CD4-positive, alpha-beta memory T cell (primary cell): ENCODE results near the gene FZR1. TPM values are rescaled to one million over a fixed set of nuclear protein-coding genes. Genes with fewer than 3 reads are reported as not detected.
"Not testable (repeated sequence)": the region's sequence is repeated elsewhere in the genome, so short reads cannot be mapped to it uniquely, and the experiment has no call there.

Source experiments
- CTCF ChIA-PET: fragments of 350-600 bp; sonication (Branson Sonifier 250); formaldehyde crosslinking; loops from one replicate; lab custom pipeline; 2021; ENCODE audit warnings: inconsistent platforms; ENCODE audit not compliant: partially characterized antibody; lab: Charles Lee
- POLR2A ChIA-PET: fragments of 350-600 bp; sonication (Branson Sonifier 250); formaldehyde crosslinking; loops from one replicate; lab custom pipeline; 2021; ENCODE audit not compliant: partially characterized antibody; lab: Charles Lee
- DNase-seq, 5 donors: peaks; one replicate each; pipeline versions ENCODE4 v3.0.0 to v3.0.0-alpha.2; 2020 to 2022; ENCODE audit warnings: mixed read lengths in 1 of 5
- H3K27ac ChIP-seq: one replicate; pipeline ENCODE4 v1.7.0; 2013; ENCODE audit warnings: low read depth, low read length
- H3K27me3 ChIP-seq: 2 replicates; pipeline ENCODE4 v1.7.0; 2013; ENCODE audit warnings: mild to moderate bottlenecking, low read length, moderate library complexity; ENCODE audit not compliant: insufficient read depth
- H3K36me3 ChIP-seq: 2 replicates; pipeline ENCODE4 v1.7.0; 2013; ENCODE audit warnings: mild to moderate bottlenecking, low read length, moderate library complexity; ENCODE audit not compliant: insufficient read depth
- H3K4me1 ChIP-seq: 2 replicates; pipeline ENCODE4 v1.7.0; 2013; ENCODE audit warnings: mild to moderate bottlenecking, low read length, moderate library complexity; ENCODE audit not compliant: insufficient read depth
- H3K4me3 ChIP-seq, 2 donors: one replicate each; pipeline ENCODE4 v1.7.0; 2013; ENCODE audit warnings: low read length in 2 of 2, mild to moderate bottlenecking in 1 of 2
- H3K9me3 ChIP-seq, 2 donors: one replicate each; pipeline ENCODE4 v1.7.0; 2013; ENCODE audit warnings: low read length in 2 of 2, control low read depth in 1 of 2; ENCODE audit not compliant: control insufficient read depth in 1 of 2
- H3K27ac Mint-ChIP-seq, 7 donors: one replicate each; pipeline ENCODE4 v1.8.0; 2020 to 2021; ENCODE audit warnings: mixed read lengths in 7 of 7, mild to moderate bottlenecking in 6 of 7, inconsistent platforms in 3 of 7, moderate library complexity in 3 of 7
- H3K27me3 Mint-ChIP-seq, 2 donors: one replicate each; pipeline ENCODE4 v1.8.0; 2020 to 2021; ENCODE audit warnings: mixed read lengths in 2 of 2
- H3K36me3 Mint-ChIP-seq, 2 donors: one replicate each; pipeline ENCODE4 v1.8.0; 2020 to 2021; ENCODE audit warnings: mixed read lengths in 2 of 2, inconsistent platforms in 1 of 2, mild to moderate bottlenecking in 1 of 2
- H3K4me1 Mint-ChIP-seq, 4 donors: one replicate each; pipeline ENCODE4 v1.8.0; 2020 to 2021; ENCODE audit warnings: mixed read lengths in 4 of 4, mild to moderate bottlenecking in 1 of 4
- H3K4me3 Mint-ChIP-seq, 8 donors: one replicate each; pipeline ENCODE4 v1.8.0; 2020 to 2021; ENCODE audit warnings: mixed read lengths in 8 of 8, mild to moderate bottlenecking in 7 of 8, moderate library complexity in 6 of 8, inconsistent platforms in 3 of 8
- H3K9me3 Mint-ChIP-seq, 8 donors: one replicate each; pipeline ENCODE4 v1.8.0; 2020 to 2021; ENCODE audit warnings: mixed read lengths in 8 of 8, mild to moderate bottlenecking in 5 of 8, inconsistent platforms in 3 of 8, moderate library complexity in 1 of 8
- intact Hi-C: fragments of 100-400 bp; cut with micrococcal nuclease; formaldehyde crosslinking; loops from one replicate; pipeline ENCODE4 v1.15.1; 2023
- polyA plus RNA-seq, 2 donors: library from polyadenylated mRNA; unstranded; fragments of 300-500 nt; fragmentation: Illumina TruSeq; gene quantifications; one replicate each; pipeline ENCODE4 v1.2.3, GENCODE V29; 2021
- total RNA-seq, 2 experiments: library from RNA; stranded (reverse); gene quantifications; one replicate each; pipeline ENCODE4 v1.2.3, GENCODE V29; 2021

FZR1 gene
- total and polyA plus RNA-seq, 4 experiments from 2014 or later = 7.1 to 73.7 (median 44.7) TPM

GRCh38 chr19:3528080-3528479 lies 22.0 kb downstream of the FZR1 start:
- Mint-ChIP-seq H3K36me3 (peaks cover 8 to 20% of the 10 kb centered on the region in 2 donors), H3K4me3 (no peak overlapping the region), H3K27me3 (no peaks in the 10 kb centered on the region), H3K9me3 (no peaks in the 10 kb centered on the region), H3K4me1 (peaks cover 0 to 1% (median 0%) of the 10 kb centered on the region in 4 donors), H3K27ac (no peak overlapping the region)
- H3K4me1 ChIP-seq = no peaks in the 10 kb centered on the region
- intact Hi-C loops = no loop called here
- no peak overlapping the region for H3K4me3 ChIP-seq
- ChIA-PET CTCF (no interaction called here), POLR2A (interaction anchor here (2.1 kb wide), 1 partner anchor 29 kb away, joined by 8 read pairs; the partner anchor contains the start of gene MFSD12)
- H3K9me3 ChIP-seq = no peaks in the 10 kb centered on the region
- H3K27me3 ChIP-seq = no peaks in the 10 kb centered on the region
- H3K27ac ChIP-seq = no peak overlapping the region
- DNase-seq = no peak
- peaks cover 54% of the 10 kb centered on the region for H3K36me3 ChIP-seq

DNA sequence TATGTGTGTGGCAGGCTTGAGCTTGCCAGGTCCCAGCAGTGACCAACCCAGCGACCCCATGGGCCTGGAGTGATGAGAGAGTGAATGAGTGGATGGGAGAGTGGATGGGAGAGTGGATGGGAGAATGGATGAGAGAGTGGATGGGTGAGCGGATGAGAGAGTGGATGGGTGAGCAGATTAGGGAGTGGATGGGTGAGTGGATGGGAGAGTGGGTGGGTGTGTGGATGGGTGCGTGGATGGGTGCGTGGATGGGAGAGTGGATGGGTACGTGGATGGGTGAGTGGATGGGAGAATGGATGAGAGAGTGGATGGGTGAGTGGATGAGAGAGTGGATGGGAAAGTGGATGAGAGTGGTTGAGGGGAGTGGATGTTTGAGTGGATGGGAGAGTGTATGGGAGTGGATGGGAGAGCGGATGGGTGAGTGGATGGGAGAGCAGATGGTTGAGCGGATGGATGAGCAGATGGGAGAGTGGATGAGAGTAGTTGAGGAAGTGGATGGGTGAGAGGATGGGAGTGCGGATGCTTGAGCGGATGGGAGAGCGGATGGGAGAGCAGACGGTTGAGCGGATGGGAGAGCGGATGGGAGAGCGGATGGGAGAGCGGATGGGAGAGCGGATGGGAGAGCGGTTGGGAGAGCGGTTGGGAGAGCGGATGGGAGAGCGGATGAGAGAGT lies 22.6 kb downstream of the FZR1 start:
- Histone ChIP-seq H3K4me1 (no peaks in the 10 kb centered on the region), H3K36me3 (peaks cover 54% of the 10 kb centered on the region), H3K9me3 (no peaks in the 10 kb centered on the region), H3K4me3 (no peak overlapping the region), H3K27ac (no peak overlapping the region), H3K27me3 (no peaks in the 10 kb centered on the region)
- Mint-ChIP-seq H3K9me3 (no peaks in the 10 kb centered on the region), H3K4me1 (peaks cover 0 to 1% (median 0%) of the 10 kb centered on the region in 4 donors), H3K36me3 (peaks cover 10 to 25% of the 10 kb centered on the region in 2 donors), H3K27me3 (no peaks in the 10 kb centered on the region), H3K4me3 (no peak overlapping the region), H3K27ac (no peak overlapping the region)
- intact Hi-C loops = no loop called here
- ChIA-PET POLR2A (no interaction called here), CTCF (no interaction called here)
- DNase-seq = no peak

GRCh38 chr19:3529299-3529698 lies 23.2 kb downstream of the FZR1 start:
- H3K27ac ChIP-seq, DNase-seq, POLR2A ChIA-PET, H3K4me3 Mint-ChIP-seq, H3K4me1 ChIP-seq, H3K4me3 ChIP-seq, H3K27ac Mint-ChIP-seq, CTCF ChIA-PET, H3K9me3 Mint-ChIP-seq, intact Hi-C loops, H3K27me3 Mint-ChIP-seq, H3K27me3 ChIP-seq, H3K4me1 Mint-ChIP-seq, H3K9me3 ChIP-seq: not testable (repeated sequence)
- H3K36me3 ChIP-seq = peaks cover 51% of the 10 kb centered on the region
- peaks cover 7 to 22% of the 10 kb centered on the region in 2 donors for H3K36me3 Mint-ChIP-seq

GRCh38 chr19:3530389-3530788 lies 24.3 kb downstream of the FZR1 start:
- ChIA-PET POLR2A (no interaction called here), CTCF (no interaction called here)
- Mint-ChIP-seq H3K27ac (no peak overlapping the region), H3K4me1 (peaks cover 0 to 1% (median 0%) of the 10 kb centered on the region in 4 donors), H3K9me3 (no peaks in the 10 kb centered on the region), H3K36me3 (peaks cover 7 to 27% of the 10 kb centered on the region in 2 donors), H3K4me3 (no peak overlapping the region), H3K27me3 (no peaks in the 10 kb centered on the region)
- H3K27ac ChIP-seq = no peak overlapping the region
- peaks cover 56% of the 10 kb centered on the region for H3K36me3 ChIP-seq
- H3K4me3 ChIP-seq = no peak overlapping the region
- intact Hi-C loops = no loop called here
- no peak for DNase-seq
- H3K9me3 ChIP-seq = no peaks in the 10 kb centered on the region
- H3K4me1 ChIP-seq = no peaks in the 10 kb centered on the region
- no peaks in the 10 kb centered on the region for H3K27me3 ChIP-seq

- Mint-ChIP-seq H3K36me3 (peaks cover 10 to 29% of the 10 kb centered on the region in 2 donors), H3K27me3 (no peaks in the 10 kb centered on the region), H3K4me1 (peaks cover 0 to 1% (median 0%) of the 10 kb centered on the region in 4 donors), H3K4me3 (no peak overlapping the region), H3K27ac (no peak overlapping the region), H3K9me3 (no peaks in the 10 kb centered on the region)
- Histone ChIP-seq H3K36me3 (peaks cover 51% of the 10 kb centered on the region), H3K9me3 (no peaks in the 10 kb centered on the region), H3K4me3 (no peak overlapping the region), H3K4me1 (no peaks in the 10 kb centered on the region), H3K27me3 (no peaks in the 10 kb centered on the region), H3K27ac (no peak overlapping the region)
- no peak for DNase-seq
- ChIA-PET POLR2A (no interaction called here), CTCF (no interaction called here)
- intact Hi-C loops = no loop called here
These were observed 25.6 kb downstream of the FZR1 start for GRCh38 chr19:3531716-3532115.

DNA sequence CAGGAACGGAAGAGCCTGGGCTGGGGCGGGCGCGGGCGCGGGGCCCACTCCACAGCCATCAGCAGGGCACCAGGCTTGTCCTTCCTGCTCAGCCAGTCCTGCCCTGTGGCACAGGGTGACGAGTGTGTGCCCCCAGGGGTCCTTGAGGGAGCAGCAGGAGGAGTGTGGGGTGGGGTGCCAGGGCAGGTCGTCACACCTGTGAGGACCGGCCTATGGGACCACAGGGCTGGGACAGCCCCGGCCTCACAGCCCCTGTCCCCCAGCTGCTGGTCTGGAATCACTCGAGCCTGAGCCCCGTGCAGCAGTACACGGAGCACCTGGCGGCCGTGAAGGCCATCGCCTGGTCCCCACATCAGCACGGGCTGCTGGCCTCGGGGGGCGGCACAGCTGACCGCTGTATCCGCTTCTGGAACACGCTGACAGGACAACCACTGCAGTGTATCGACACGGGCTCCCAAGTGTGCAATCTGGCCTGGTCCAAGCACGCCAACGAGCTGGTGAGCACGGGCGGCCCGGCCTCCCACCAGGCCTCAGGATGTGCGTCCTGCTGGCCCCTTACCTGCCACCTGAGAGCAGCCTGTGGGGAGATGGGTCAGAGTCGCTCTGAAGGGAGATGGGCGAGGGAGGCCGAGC lies 26.2 kb downstream of the FZR1 start:
- intact Hi-C loops = no loop called here
- Mint-ChIP-seq H3K9me3 (no peaks in the 10 kb centered on the region), H3K27ac (no peak overlapping the region), H3K4me3 (no peak overlapping the region), H3K36me3 (peaks cover 10 to 25% of the 10 kb centered on the region in 2 donors), H3K27me3 (no peaks in the 10 kb centered on the region), H3K4me1 (peaks cover 0 to 1% (median 0%) of the 10 kb centered on the region in 4 donors)
- H3K4me1 ChIP-seq = no peaks in the 10 kb centered on the region
- H3K4me3 ChIP-seq = no peak overlapping the region
- H3K27me3 ChIP-seq = no peaks in the 10 kb centered on the region
- H3K36me3 ChIP-seq = peaks cover 48% of the 10 kb centered on the region
- H3K9me3 ChIP-seq = no peaks in the 10 kb centered on the region
- ChIA-PET POLR2A (no interaction called here), CTCF (no interaction called here)
- no peak for DNase-seq
- no peak overlapping the region for H3K27ac ChIP-seq

DNA sequence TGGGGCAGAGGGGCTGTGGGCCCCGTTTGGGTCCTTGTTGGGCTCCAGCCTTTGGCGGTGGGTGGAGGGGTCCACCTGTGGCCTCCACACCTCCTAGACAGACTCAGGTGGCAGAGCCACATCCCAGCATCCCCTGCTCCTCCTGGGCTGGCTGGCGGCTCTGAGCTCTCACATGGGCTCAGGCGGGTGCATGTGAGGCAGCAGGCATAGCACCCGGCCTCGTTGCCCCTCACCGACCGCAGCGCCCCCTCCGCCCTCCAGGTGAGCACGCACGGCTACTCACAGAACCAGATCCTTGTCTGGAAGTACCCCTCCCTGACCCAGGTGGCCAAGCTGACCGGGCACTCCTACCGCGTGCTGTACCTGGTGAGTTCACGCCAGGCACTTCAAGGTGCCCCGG lies 26.9 kb downstream of the FZR1 start:
- H3K36me3 ChIP-seq = peaks cover 44% of the 10 kb centered on the region
- no peaks in the 10 kb centered on the region for H3K9me3 ChIP-seq
- POLR2A ChIA-PET = no interaction called here
- intact Hi-C loops = no loop called here
- no peak for DNase-seq
- no peaks in the 10 kb centered on the region for H3K27me3 Mint-ChIP-seq
- H3K4me3 Mint-ChIP-seq = no peak overlapping the region
- H3K27ac Mint-ChIP-seq = peak overlapping the region in 1 of 7 donors; percentile 22
- peaks cover 0 to 1% (median 0%) of the 10 kb centered on the region in 4 donors for H3K4me1 Mint-ChIP-seq
- no peaks in the 10 kb centered on the region for H3K27me3 ChIP-seq
- no peaks in the 10 kb centered on the region for H3K9me3 Mint-ChIP-seq
- H3K4me3 ChIP-seq = no peak overlapping the region
- H3K4me1 ChIP-seq = no peaks in the 10 kb centered on the region
- CTCF ChIA-PET = no interaction called here
- no peak overlapping the region for H3K27ac ChIP-seq
- H3K36me3 Mint-ChIP-seq = peaks cover 10 to 26% of the 10 kb centered on the region in 2 donors
